ENCODE data around the gene RPRM. TPM values are rescaled to one million over a fixed set of nuclear protein-coding genes. Genes with fewer than 3 reads are reported as not detected.

The RPRM gene
- total RNA-seq, 2 experiments from 2014 or later: not detected

- H3K9me2 ChIP-seq (ENCODE audit: insufficient read depth, low read length): no peaks in the 10 kb centered on the region
- intact Hi-C loops (cut with micrococcal nuclease; ENCODE audit: unreplicated experiment): no loop called here
- H3K4me1 ChIP-seq (ENCODE audit: insufficient read depth, low read length, poor library complexity, severe bottlenecking): no peaks in the 10 kb centered on the region
- H2AFZ ChIP-seq (ENCODE audit: low read length): no peak overlapping the region
- no peaks in the 10 kb centered on the region for H3K9me3 ChIP-seq (ENCODE audit: low read length)
- ChIA-PET CTCF (ENCODE audit: unreplicated experiment) (no interaction called here), POLR2A (no interaction called here)
- no peak overlapping the region for H3K4me2 ChIP-seq (ENCODE audit: low read length)
- H3K36me3 ChIP-seq (ENCODE audit: insufficient read depth, low read length): no peaks in the 10 kb centered on the region
- no peak for TF ChIP-seq EZH2phosphoT487 (IDR thresholded peaks at IDR 0.05; ENCODE audit: borderline replicate concordance, low read depth, low read length)
- no peak for TF ChIP-seq CTCF (conservative IDR thresholded peaks at IDR 0.05; ENCODE audit: low read length)
- no peak for DNase-seq (ENCODE audit: low spot score)
- H3K79me2 ChIP-seq (ENCODE audit: insufficient read depth, low read depth, low read length): no peaks in the 10 kb centered on the region
- no peak overlapping the region for H3K27ac ChIP-seq (ENCODE audit: low read depth, low read length, poor library complexity, severe bottlenecking)
- no peaks in the 10 kb centered on the region for H4K20me1 ChIP-seq (ENCODE audit: insufficient read depth, low read length)
- no peak overlapping the region for H3K4me3 ChIP-seq (ENCODE audit: low read depth, low read length, poor library complexity, severe bottlenecking)
- BruUV-seq (replicated peaks): no TSS peak
Measured at GRCh38 chr2:153464395-153464794, 14.2 kb downstream of the RPRM start.

DNA sequence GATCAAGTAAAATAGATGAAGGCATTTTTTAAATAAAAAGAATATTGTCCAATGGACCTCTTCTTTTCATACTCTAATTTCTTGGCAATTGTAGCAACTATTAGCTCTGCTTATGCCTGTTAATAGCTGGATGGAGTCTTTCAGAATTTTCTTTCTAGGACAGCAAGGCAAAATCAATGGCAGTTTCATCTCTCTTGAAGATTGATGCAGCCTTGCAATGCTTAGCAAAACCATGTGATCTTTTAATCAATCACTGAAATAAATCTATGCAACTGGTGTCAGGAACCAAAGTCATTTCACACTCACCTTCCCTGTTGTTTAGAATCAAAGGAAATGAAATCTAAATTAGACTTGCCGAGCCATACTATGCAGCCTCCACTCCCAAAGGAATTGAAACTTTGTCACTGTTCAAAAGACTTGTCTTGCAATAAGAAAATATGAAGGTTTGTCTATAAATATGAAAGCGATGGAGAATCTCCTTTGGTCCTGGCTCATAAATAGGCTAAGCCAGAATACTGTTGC, 16.2 kb downstream of the RPRM start:
- intact Hi-C loops (cut with micrococcal nuclease; ENCODE audit: unreplicated experiment): no loop called here
- no peaks in the 10 kb centered on the region for H3K36me3 ChIP-seq (ENCODE audit: insufficient read depth, low read length)
- ChIA-PET CTCF (ENCODE audit: unreplicated experiment) (no interaction called here), POLR2A (no interaction called here)
- no peak for DNase-seq (ENCODE audit: low spot score)
- TF ChIP-seq CTCF (conservative IDR thresholded peaks at IDR 0.05; ENCODE audit: low read length) (no peak), EZH2phosphoT487 (IDR thresholded peaks at IDR 0.05; ENCODE audit: borderline replicate concordance, low read depth, low read length) (no peak)
- no peaks in the 10 kb centered on the region for H3K79me2 ChIP-seq (ENCODE audit: insufficient read depth, low read depth, low read length)
- H3K9me3 ChIP-seq (ENCODE audit: low read length): no peaks in the 10 kb centered on the region
- H4K20me1 ChIP-seq (ENCODE audit: insufficient read depth, low read length): no peaks in the 10 kb centered on the region
- H3K4me2 ChIP-seq (ENCODE audit: low read length): no peak overlapping the region
- no TSS peak for BruUV-seq (replicated peaks)
- no peaks in the 10 kb centered on the region for H3K9me2 ChIP-seq (ENCODE audit: insufficient read depth, low read length)
- H2AFZ ChIP-seq (ENCODE audit: low read length): no peak overlapping the region
- H3K4me1 ChIP-seq (ENCODE audit: insufficient read depth, low read length, poor library complexity, severe bottlenecking): no peaks in the 10 kb centered on the region
- no peak overlapping the region for H3K4me3 ChIP-seq (ENCODE audit: low read depth, low read length, poor library complexity, severe bottlenecking)
- no peak overlapping the region for H3K27ac ChIP-seq (ENCODE audit: low read depth, low read length, poor library complexity, severe bottlenecking)

DNA sequence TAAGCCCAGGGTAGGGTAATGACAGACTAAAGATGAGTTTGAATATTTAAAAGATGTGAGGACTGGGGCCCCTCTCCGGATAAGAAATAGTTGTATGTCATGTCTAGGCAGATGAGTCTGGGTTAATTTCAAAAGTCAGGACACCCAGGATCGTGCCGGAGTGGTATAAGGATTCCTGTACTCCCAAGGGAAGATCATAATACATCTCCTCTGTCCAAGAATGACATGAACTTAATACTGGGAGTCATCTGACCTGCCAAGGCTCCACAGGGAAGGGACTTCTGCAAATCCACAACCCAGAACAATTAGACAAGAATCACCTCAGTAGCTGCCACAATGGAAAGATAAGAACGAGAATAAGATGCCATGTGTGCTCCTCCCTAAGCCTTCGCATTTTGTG, 17.1 kb downstream of the RPRM start:
- DNase-seq (ENCODE audit: low spot score): no peak
- no peaks in the 10 kb centered on the region for H3K36me3 ChIP-seq (ENCODE audit: insufficient read depth, low read length)
- POLR2A ChIA-PET: no interaction called here
- no peaks in the 10 kb centered on the region for H3K9me2 ChIP-seq (ENCODE audit: insufficient read depth, low read length)
- no peaks in the 10 kb centered on the region for H3K4me1 ChIP-seq (ENCODE audit: insufficient read depth, low read length, poor library complexity, severe bottlenecking)
- H4K20me1 ChIP-seq (ENCODE audit: insufficient read depth, low read length): no peaks in the 10 kb centered on the region
- no peak overlapping the region for H3K4me2 ChIP-seq (ENCODE audit: low read length)
- no peaks in the 10 kb centered on the region for H3K9me3 ChIP-seq (ENCODE audit: low read length)
- no peak overlapping the region for H2AFZ ChIP-seq (ENCODE audit: low read length)
- CTCF ChIA-PET (ENCODE audit: unreplicated experiment): no interaction called here
- no peak overlapping the region for H3K4me3 ChIP-seq (ENCODE audit: low read depth, low read length, poor library complexity, severe bottlenecking)
- no peak for TF ChIP-seq EZH2phosphoT487 (IDR thresholded peaks at IDR 0.05; ENCODE audit: borderline replicate concordance, low read depth, low read length)
- TF ChIP-seq CTCF (conservative IDR thresholded peaks at IDR 0.05; ENCODE audit: low read length): no peak
- no peaks in the 10 kb centered on the region for H3K79me2 ChIP-seq (ENCODE audit: insufficient read depth, low read depth, low read length)
- H3K27ac ChIP-seq (ENCODE audit: low read depth, low read length, poor library complexity, severe bottlenecking): no peak overlapping the region
- intact Hi-C loops (cut with micrococcal nuclease; ENCODE audit: unreplicated experiment): no loop called here
- no TSS peak for BruUV-seq (replicated peaks)

All from OCI-LY7 (cell line).